T follicular helper cell (primary cell): ENCODE results near the gene PRKG1.

Experiments used
- DNase-seq: peaks from one replicate; pipeline ENCODE4 v3.0.0-alpha.2; 2020; ENCODE audit warnings: low read depth

The PRKG1 gene

GRCh38 chr10:52316001-52316400 is 1241.7 kb downstream of the PRKG1 start:
- no peak for DNase-seq

- DNase-seq: no peak
These were observed 1242.2 kb downstream of the PRKG1 start for GRCh38 chr10:52316500-52316899.

DNA sequence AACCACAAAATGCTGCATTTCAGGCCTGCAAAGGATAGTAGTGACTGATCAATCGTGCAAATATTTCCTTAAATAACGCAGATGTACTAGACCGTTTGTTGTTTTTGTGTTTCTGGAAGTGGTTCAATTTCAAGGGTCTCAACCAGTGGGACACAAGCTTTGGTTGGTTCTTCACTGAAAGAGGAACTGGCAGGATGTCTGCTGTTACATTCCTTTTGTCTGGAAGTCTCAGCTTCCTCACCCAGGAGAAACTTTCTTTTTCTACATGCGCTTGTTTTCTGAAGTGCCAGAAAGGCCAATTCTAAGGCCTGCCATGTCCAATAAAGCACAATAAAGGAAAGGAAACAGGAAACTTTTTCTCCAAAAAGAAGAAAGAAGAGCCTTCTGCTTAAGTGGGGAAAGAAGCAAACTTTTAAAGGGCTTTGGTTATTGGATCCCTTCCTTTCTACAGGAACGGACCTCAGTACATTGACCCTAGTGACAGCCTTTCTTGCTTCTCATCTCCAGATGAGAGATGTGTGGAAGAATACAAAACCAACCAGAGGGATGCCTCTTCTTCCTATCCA is 1243.9 kb downstream of the PRKG1 start:
- no peak for DNase-seq

DNA sequence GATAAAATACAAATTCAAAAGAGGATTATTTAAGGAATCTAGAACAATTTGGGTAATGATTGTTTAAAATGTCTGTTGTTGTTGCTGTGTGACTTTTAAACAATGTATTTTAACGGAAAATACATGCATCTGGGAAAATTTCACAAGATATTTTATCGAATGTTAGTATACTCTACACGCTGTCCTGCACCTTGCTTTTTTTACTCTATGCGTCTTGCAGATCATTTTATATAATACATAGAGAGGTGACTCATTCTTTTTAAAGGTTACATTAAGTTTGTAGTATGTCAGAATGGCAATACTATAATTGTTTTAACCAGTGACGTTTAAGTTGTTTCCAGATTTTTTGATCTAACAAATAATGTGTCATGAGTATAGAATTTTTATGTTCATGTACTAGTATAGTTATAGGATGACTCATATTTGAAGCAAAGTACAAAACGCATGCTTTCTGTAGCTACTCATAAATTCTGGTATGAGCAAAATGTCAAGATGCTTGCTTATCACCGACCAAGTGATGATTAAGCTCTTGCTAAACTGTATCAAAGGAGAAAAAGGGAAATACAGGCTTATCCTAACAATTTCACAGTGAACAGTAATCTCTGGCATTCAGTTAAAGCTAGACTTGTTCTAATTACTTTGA is 1244.7 kb downstream of the PRKG1 start:
- DNase-seq: no peak

DNA sequence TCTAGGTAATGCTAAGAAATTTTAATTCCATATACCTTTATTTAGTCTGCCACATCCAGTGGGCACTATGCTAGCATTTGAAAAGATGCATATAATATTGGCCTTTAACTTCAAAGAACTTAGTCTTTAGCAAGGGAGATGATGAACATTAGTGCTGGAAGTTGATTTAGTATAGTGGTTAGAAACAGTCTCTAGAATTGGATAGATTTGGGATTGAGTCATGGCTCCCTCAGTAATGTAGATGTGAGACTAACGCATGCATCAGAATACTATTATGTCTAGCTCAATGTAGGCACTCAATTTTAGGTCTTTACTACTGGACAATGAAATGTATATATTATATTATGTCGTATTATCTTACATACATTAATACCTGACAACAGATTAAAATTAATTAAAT is 1245.6 kb downstream of the PRKG1 start:
- DNase-seq: no peak

DNA sequence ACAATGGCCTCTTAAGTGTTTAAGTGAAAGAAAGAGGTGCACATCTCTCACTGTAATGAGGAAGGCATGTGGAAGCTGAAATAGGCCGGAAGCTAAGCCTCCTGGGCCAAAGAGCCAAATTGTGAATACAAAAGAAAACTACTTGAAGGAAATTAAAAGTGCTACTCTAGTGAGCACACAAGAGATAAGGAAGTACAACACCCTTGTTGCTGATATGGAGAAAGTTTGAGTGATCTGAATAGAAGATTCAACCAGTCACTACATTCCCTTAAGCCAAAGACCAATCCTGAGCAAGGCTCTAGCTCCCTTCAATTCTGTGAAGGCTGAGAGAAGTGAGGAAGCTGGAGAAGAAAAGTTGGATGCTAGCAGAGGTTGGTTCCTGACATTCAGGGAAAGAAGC is 1248.0 kb downstream of the PRKG1 start:
- no peak for DNase-seq

GRCh38 chr10:52322936-52323335 is 1248.6 kb downstream of the PRKG1 start:
- DNase-seq: no peak

DNA sequence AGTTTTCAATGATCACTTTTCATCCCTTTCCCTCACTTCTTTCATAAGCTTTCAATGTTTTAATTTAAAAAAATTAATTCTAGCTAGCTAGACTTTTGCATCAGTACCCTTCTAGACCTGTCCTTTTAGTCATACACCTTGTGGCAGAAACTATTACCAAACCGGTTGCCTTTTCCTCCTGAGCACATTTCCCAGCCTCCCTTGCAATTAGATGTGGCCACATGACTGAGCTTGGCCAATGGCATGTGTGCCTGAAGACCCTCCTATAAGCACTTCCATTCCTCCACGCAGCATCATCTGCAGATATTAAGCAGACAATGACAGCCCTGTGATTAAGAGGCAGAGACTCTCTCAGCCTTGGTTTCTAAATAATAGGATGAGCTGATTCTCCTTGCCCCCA is 1252.1 kb downstream of the PRKG1 start:
- DNase-seq: no peak

DNA sequence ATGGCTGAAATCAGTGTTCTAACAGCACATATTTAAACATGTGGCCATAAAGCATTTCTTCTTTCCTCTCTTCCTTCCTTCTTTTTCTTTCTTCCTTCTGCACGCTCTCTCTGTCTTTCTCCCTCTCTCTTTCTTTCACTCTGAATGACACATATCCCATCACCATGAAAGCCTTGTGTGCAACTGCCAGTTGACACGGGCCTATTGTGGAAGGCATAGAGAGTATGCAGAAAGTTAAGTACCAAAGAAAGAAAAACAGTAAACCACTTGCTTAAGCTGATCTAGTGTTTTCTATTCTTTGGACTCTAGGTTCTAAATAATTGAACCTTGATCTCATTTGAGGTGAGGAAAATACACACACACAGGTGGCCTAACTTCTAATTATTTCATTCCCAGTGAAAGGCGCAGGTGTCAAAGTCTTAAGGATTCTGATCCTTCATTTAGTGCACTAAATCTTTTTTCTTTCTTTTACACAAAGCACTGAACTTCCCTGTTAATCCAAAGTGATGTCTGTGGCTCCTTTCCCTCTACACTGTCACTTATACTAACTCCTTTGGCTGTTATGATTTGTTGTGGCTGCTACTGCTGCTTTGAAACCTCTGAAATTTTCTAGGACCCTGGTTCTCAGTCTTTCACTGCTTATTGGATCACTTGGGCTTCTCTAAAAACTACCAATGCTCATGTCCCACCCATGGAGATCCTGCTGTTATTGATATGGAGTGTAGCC is 1257.5 kb downstream of the PRKG1 start:
- DNase-seq: no peak

GRCh38 chr10:52332815-52333214 is 1258.5 kb downstream of the PRKG1 start:
- DNase-seq: no peak

DNA sequence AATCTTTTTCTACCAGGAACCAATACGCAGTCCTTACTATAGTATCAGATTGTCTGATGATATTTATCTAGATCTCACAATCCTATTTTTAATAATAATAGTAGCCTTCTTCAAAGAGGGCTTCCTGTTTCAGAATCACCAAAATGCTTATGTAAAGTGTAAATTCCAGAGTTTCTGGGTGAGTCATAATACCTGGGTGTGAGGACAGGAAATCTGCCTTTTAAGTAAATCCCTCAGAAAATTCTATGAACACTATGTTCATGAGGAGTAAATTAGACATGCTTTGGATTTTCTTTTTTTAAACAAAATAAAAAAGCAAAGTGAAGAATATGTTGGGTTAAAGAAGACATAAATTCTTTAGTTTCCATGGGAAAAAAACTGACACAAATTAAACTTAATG is 1260.3 kb downstream of the PRKG1 start:
- DNase-seq: no peak

DNA sequence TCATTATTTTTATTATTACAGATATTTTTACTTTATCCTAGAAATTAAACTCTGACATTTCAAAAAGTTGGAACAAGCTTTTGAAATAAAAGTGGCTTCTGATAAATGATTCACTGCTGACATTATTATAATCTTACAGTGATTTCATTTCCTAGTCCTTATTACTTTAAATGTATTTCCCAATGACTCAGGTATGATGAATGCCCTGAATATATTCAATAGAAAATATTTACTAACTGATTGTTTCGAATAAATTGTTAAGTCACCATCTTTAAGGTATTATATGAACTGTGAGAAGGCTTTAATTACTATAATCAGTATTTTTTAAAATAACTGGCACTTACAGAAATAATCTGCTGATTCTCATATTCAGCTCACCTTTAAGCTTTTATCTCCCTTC is 1261.4 kb downstream of the PRKG1 start:
- DNase-seq: no peak

DNA sequence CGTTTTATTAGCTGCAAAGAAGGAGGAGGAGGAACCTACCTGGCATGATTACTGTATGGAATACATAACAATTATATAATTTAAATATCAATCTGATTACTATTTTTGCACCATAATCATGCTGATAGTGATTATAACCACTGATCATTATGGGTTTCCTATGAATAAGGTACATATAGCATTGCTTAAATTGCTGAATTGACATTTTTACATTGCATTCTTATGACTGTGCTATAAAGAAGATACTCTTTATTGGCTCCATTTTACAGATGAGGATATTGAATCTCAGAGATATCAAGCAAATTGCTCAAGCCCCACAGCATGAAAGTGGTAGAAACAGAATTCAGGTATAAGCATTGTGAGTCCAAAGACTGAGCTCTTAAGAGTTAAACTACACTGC is 1262.9 kb downstream of the PRKG1 start:
- DNase-seq: no peak

GRCh38 chr10:52343439-52343838 is 1269.2 kb downstream of the PRKG1 start:
- DNase-seq: no peak

GRCh38 chr10:52346394-52347326 is 1272.4 kb downstream of the PRKG1 start:
- DNase-seq: no peak

DNA sequence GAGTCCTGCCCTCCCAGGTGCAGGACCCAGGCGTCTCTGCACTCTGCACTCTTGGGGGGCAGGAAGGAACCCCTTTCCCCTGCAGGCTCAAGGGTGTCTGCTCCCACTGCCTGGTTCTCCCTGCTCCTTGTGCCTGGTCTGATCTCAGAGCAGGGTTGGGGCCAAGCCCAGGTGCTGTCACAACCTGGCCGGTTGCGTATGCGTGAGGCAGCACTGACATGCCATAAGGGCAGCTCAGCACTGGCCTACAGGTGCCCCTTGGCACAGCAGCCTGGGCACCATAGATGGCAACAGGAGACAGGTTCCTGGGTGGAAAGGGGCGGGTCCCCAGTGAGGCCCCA is 1273.0 kb downstream of the PRKG1 start:
- no peak for DNase-seq
